Cerebellar cortex (tissue), 1 donor: ENCODE measurements around the gene HNRNPA2B1.

Experiments used
- DNase-seq: peaks from one replicate; pipeline ENCODE4 v3.0.0-alpha.2; 2015; ENCODE audit warnings: low spot score

Gene HNRNPA2B1

GRCh38 chr7:26144184-26145080 lies 56.1 kb downstream of the HNRNPA2B1 start:
- DNase-seq: no peak

- DNase-seq: no peak
Measured at GRCh38 chr7:26143298-26144048, 57.1 kb downstream of the HNRNPA2B1 start.

GRCh38 chr7:26141077-26141476 lies 59.5 kb downstream of the HNRNPA2B1 start:
- DNase-seq: no peak

GRCh38 chr7:26140380-26140779 lies 60.2 kb downstream of the HNRNPA2B1 start:
- DNase-seq: no peak
